ENCODE results near the gene GARIN5B. TPM values are rescaled to one million over a fixed set of nuclear protein-coding genes. Genes with fewer than 3 reads are reported as not detected.

GARIN5B gene
- total and polyA plus RNA-seq, 2 of the 13 experiments (the other 11 are each of a cell fraction or from before 2014, with no cell fraction given): not detected

DNA sequence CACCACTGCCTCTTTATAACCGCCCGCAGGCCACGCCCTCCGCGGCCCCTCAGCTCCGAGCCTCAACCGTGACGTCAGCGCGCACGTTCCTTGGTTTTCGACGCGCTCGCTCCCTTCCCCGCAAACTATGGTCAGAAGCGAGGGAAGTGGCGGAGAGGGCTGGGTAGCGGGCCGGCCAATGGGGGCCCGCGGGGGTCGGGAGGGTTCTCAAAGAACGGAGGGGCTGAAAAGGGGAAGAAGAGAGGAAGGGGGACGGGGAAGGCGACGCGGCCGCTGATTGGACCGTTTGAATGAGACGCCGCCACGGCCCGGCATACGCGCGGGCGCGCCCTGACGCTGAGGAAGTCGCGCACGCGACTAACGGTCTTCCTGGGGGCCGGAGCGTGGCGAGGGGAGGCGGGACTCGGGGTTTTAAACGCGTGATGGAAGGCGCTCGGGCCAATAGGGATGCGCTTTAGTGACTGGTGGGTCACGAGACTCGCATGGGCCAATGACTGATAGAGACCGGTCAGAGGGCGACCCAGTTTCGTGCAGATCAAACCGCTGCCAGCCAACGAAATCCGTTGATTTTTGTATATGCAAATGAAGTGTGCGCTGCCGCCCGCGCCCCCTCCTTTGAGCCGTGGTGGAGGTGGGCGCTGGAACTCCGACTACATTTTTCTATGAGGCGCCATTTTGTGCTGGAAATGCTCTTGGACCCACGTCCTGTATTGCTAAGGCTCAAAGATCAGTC, 44.9 kb upstream of the GARIN5B start (continued):
- TF ChIP-seq, protein P1, sequence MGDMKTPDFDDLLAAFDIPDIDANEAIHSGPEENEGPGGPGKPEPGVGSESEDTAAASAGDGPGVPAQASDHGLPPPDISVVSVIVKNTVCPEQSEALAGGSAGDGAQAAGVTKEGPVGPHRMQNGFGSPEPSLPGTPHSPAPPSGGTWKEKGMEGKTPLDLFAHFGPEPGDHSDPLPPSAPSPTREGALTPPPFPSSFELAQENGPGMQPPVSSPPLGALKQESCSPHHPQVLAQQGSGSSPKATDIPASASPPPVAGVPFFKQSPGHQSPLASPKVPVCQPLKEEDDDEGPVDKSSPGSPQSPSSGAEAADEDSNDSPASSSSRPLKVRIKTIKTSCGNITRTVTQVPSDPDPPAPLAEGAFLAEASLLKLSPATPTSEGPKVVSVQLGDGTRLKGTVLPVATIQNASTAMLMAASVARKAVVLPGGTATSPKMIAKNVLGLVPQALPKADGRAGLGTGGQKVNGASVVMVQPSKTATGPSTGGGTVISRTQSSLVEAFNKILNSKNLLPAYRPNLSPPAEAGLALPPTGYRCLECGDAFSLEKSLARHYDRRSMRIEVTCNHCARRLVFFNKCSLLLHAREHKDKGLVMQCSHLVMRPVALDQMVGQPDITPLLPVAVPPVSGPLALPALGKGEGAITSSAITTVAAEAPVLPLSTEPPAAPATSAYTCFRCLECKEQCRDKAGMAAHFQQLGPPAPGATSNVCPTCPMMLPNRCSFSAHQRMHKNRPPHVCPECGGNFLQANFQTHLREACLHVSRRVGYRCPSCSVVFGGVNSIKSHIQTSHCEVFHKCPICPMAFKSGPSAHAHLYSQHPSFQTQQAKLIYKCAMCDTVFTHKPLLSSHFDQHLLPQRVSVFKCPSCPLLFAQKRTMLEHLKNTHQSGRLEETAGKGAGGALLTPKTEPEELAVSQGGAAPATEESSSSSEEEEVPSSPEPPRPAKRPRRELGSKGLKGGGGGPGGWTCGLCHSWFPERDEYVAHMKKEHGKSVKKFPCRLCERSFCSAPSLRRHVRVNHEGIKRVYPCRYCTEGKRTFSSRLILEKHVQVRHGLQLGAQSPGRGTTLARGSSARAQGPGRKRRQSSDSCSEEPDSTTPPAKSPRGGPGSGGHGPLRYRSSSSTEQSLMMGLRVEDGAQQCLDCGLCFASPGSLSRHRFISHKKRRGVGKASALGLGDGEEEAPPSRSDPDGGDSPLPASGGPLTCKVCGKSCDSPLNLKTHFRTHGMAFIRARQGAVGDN (CRISPR knock-in tag; IDR thresholded peaks at IDR 0.05): peak; percentile 95
- TF ChIP-seq ZSCAN12 (CRISPR knock-in tag; IDR thresholded peaks at IDR 0.05) (no peak), KMT2B (CRISPR knock-in tag; IDR thresholded peaks at IDR 0.05) (peak; percentile 49; the same call in 1 of the 2 replicates), ZMYM4 (CRISPR knock-in tag; IDR thresholded peaks at IDR 0.05) (peak; percentile 93), HOXA3 (CRISPR knock-in tag; IDR thresholded peaks at IDR 0.05) (peak; percentile 90), SPEN (CRISPR knock-in tag; IDR thresholded peaks at IDR 0.05; ENCODE audit: low read depth) (no peak; the same call in none of the 2 replicates), RBFOX2 (IDR thresholded peaks at IDR 0.05; ENCODE audit: low read depth, low read length) (peak; percentile 12), SP1 (IDR thresholded peaks at IDR 0.05) (no peak), SP1 (CRISPR knock-in tag; IDR thresholded peaks at IDR 0.05) (peak; percentile 84), SAFB2 (CRISPR knock-in tag; IDR thresholded peaks at IDR 0.05; ENCODE audit: borderline replicate concordance, low read depth) (no peak), ZNF776 (CRISPR knock-in tag; IDR thresholded peaks at IDR 0.05) (peak; percentile 14), ASH2L (IDR thresholded peaks at IDR 0.05; ENCODE audit: insufficient read length, low read depth, low read length) (peak; percentile 51), RAD21 (CRISPR knock-in tag; IDR thresholded peaks at IDR 0.05) (0 out of 2 replicates have a peak, but pooled peaks have one; percentile 1)
- TF ChIP-seq, protein P2, sequence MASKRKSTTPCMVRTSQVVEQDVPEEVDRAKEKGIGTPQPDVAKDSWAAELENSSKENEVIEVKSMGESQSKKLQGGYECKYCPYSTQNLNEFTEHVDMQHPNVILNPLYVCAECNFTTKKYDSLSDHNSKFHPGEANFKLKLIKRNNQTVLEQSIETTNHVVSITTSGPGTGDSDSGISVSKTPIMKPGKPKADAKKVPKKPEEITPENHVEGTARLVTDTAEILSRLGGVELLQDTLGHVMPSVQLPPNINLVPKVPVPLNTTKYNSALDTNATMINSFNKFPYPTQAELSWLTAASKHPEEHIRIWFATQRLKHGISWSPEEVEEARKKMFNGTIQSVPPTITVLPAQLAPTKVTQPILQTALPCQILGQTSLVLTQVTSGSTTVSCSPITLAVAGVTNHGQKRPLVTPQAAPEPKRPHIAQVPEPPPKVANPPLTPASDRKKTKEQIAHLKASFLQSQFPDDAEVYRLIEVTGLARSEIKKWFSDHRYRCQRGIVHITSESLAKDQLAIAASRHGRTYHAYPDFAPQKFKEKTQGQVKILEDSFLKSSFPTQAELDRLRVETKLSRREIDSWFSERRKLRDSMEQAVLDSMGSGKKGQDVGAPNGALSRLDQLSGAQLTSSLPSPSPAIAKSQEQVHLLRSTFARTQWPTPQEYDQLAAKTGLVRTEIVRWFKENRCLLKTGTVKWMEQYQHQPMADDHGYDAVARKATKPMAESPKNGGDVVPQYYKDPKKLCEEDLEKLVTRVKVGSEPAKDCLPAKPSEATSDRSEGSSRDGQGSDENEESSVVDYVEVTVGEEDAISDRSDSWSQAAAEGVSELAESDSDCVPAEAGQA (IDR thresholded peaks at IDR 0.05; ENCODE audit: low read depth): peak; percentile 47; the same call in 1 of the 2 replicates
- TF ChIP-seq, protein P2 (CRISPR knock-in tag; IDR thresholded peaks at IDR 0.05; ENCODE audit: borderline replicate concordance): no peak
- TF ChIP-seq, protein P3, sequence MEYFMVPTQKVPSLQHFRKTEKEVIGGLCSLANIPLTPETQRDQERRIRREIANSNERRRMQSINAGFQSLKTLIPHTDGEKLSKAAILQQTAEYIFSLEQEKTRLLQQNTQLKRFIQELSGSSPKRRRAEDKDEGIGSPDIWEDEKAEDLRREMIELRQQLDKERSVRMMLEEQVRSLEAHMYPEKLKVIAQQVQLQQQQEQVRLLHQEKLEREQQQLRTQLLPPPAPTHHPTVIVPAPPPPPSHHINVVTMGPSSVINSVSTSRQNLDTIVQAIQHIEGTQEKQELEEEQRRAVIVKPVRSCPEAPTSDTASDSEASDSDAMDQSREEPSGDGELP (IDR thresholded peaks at IDR 0.05; ENCODE audit: borderline replicate concordance, low read depth): no peak
- TF ChIP-seq, protein P4, sequence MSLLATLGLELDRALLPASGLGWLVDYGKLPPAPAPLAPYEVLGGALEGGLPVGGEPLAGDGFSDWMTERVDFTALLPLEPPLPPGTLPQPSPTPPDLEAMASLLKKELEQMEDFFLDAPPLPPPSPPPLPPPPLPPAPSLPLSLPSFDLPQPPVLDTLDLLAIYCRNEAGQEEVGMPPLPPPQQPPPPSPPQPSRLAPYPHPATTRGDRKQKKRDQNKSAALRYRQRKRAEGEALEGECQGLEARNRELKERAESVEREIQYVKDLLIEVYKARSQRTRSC (CRISPR knock-in tag; IDR thresholded peaks at IDR 0.05; ENCODE audit: low read depth): 0 out of 2 replicates have a peak, but pooled peaks have one; percentile 59
